Adipocyte (in vitro differentiated cells): ENCODE measurements around the gene APOBEC3F.

Experiments
- DNase-seq: peaks from one replicate; pipeline ENCODE4 v3.0.0-alpha.2; 2015; ENCODE audit warnings: low read depth
- H3K27me3 ChIP-seq: replicated peaks from 2 replicates; pipeline ENCODE4 v1.7.0; 2013; ENCODE audit warnings: mild to moderate bottlenecking, low read length, moderate library complexity; ENCODE audit not compliant: control insufficient read depth, insufficient read depth
- H3K36me3 ChIP-seq: 2 replicates; pipeline ENCODE4 v1.7.0; 2013; ENCODE audit warnings: low read length, mild to moderate bottlenecking, moderate library complexity; ENCODE audit not compliant: control insufficient read depth, insufficient read depth, severe bottlenecking
- H3K4me1 ChIP-seq: 2 replicates; pipeline ENCODE4 v1.7.0; 2013; ENCODE audit warnings: mild to moderate bottlenecking, low read length, moderate library complexity; ENCODE audit not compliant: control insufficient read depth, insufficient read depth
- H3K4me3 ChIP-seq: 2 replicates; pipeline ENCODE4 v1.7.0; 2013; ENCODE audit warnings: mild to moderate bottlenecking, low read length, moderate library complexity
- H3K9ac ChIP-seq: 2 replicates; pipeline ENCODE4 v1.7.0; 2013; ENCODE audit warnings: mild to moderate bottlenecking, low read length, moderate library complexity
- H3K9me3 ChIP-seq: 2 replicates; pipeline ENCODE4 v1.7.0; 2013; ENCODE audit warnings: mild to moderate bottlenecking, low read length, moderate library complexity; ENCODE audit not compliant: control insufficient read depth

Gene APOBEC3F

GRCh38 chr22:39098026-39098425 lies 57.4 kb downstream of the APOBEC3F start:
- Histone ChIP-seq H3K36me3 (no peaks in the 10 kb centered on the region), H3K9me3 (no peaks in the 10 kb centered on the region), H3K4me3 (no peak overlapping the region), H3K4me1 (peaks cover 6% of the 10 kb centered on the region), H3K27me3 (peaks cover 8% of the 10 kb centered on the region), H3K9ac (no peak overlapping the region)
- DNase-seq, result no peak

DNA sequence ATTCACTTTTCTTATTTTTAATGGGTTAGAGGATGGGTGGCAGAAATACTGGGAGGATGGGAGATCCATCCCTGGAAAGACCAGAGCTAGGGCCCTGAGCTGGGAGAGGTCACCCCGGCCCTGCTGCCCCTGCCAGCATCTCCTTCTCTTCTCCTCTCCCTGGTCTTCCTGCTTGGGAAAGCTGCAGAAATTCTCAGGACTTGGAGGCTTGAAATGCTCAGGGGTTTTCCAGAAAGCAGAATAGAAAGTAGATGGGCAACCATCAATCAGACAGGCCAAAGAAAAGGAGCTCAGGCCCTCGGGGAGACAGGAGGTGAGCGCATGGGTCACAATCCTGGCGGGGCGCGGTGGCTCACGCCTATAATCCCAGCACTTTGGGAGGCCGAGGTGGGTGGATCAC lies 57.9 kb downstream of the APOBEC3F start:
- no peak for DNase-seq
- peaks cover 11% of the 10 kb centered on the region for H3K27me3 ChIP-seq
- H3K9ac ChIP-seq, result no peak overlapping the region
- H3K9me3 ChIP-seq, result peaks cover 2% of the 10 kb centered on the region
- peaks cover 6% of the 10 kb centered on the region for H3K4me1 ChIP-seq
- no peaks in the 10 kb centered on the region for H3K36me3 ChIP-seq
- no peak overlapping the region for H3K4me3 ChIP-seq

DNA sequence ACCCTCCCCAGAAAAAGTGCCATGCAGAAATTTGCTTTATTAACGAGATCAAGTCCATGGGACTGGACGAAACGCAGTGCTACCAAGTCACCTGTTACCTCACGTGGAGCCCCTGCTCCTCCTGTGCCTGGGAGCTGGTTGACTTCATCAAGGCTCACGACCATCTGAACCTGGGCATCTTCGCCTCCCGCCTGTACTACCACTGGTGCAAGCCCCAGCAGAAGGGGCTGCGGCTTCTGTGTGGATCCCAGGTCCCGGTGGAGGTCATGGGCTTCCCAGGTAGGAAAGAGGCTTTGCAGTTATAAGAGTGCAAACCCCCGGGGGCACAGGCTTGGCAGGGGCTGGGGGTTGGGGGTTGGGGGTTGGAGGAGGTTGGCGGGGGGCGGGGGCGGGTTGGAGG lies 60.6 kb downstream of the APOBEC3F start:
- Histone ChIP-seq H3K27me3 (peaks cover 5% of the 10 kb centered on the region), H3K4me1 (peaks cover 6% of the 10 kb centered on the region), H3K4me3 (no peak overlapping the region), H3K9ac (no peak overlapping the region), H3K36me3 (no peaks in the 10 kb centered on the region), H3K9me3 (peaks cover 3% of the 10 kb centered on the region)
- no peak for DNase-seq

DNA sequence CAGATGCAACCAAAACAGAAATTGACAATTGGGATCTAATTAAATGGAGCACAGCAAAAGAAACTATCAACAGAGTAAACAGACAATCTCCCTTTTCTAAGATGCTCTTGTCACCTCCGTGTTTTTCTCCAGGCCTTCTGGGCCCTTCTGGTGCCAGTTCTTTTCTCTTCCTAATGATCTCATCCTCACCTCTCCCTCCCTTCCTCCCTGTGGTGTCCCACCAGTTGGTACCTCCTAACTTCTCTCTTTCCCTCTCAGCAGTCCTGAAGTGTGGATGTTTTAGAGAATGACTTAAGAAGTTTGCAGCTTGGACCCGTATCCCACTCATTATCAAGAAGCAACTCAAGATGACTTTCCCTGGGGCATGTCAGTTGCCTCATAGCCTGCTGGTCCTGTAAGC lies 62.8 kb downstream of the APOBEC3F start:
- Histone ChIP-seq H3K9me3 (peaks cover 3% of the 10 kb centered on the region), H3K9ac (no peak overlapping the region), H3K27me3 (peaks cover 5% of the 10 kb centered on the region), H3K36me3 (no peaks in the 10 kb centered on the region), H3K4me1 (no peaks in the 10 kb centered on the region), H3K4me3 (no peak overlapping the region)
- no peak for DNase-seq
